Right lobe of liver (tissue), 6 donors: ENCODE results near the gene KRTDAP. TPM values are rescaled to one million over a fixed set of nuclear protein-coding genes. Genes with fewer than 3 reads are reported as not detected.

Source experiments
- ATAC-seq, 4 donors: fragments of 200-7000 bp; cut with Tn5 transposase; one replicate each; pipeline ENCODE4 v1.9.1; 2020; ENCODE audit warnings: mild to moderate bottlenecking in 4 of 4, moderate library complexity in 4 of 4
- DNase-seq, 3 donors: peaks; one replicate each; pipeline ENCODE4 v3.0.0-alpha.2; 2020
- H3K27ac ChIP-seq, 3 donors: fragments of 200-600 bp; one replicate each; pipeline ENCODE4 v1.8.0; 2022
- H3K27me3 ChIP-seq, 2 donors: fragments of 200-600 bp; one replicate each; pipeline ENCODE4 v1.8.0; 2022
- H3K36me3 ChIP-seq, 4 donors: fragments of 200-600 bp; sonication (generic) in 1 of 4; one replicate each; pipeline versions ENCODE4 v1.5.1 to v1.8.0; 2017 to 2022; ENCODE audit warnings: control low read depth in 1 of 4
- H3K4me1 ChIP-seq, 4 donors: fragments of 200-600 bp; sonication (generic) in 1 of 4; one replicate each; pipeline versions ENCODE4 v1.5.1 to v1.8.0; 2017 to 2022; ENCODE audit warnings: control low read depth in 1 of 4
- H3K4me3 ChIP-seq, 3 donors: fragments of 200-600 bp; one replicate each; pipeline ENCODE4 v1.8.0; 2022
- H3K9me3 ChIP-seq, 4 donors: fragments of 200-600 bp; sonication (generic) in 1 of 4; one replicate each; pipeline versions ENCODE4 v1.5.1 to v1.8.0; 2017 to 2022; ENCODE audit warnings: control low read depth in 1 of 4
- CTCF ChIP-seq, 4 donors: fragments of 200-600 bp in 3 of 4; fragments of 450-650 bp in 1 of 4; IDR thresholded peaks; one replicate each; pipeline versions ENCODE4 v1.5.1 to v1.8.0; 2016 to 2022; ENCODE audit warnings: antibody characterized with exemption in 4 of 4, mild to moderate bottlenecking in 2 of 4
- POLR2A ChIP-seq: fragments of 450-650 bp; IDR thresholded peaks from one replicate; pipeline ENCODE4 v1.6.1; 2017; ENCODE audit warnings: antibody characterized with exemption, mild to moderate bottlenecking
- WGBS: methylation state at CpG from one replicate; pipeline ENCODE4 v1.1.6; 2018; ENCODE audit warnings: low coverage, low lambda C conversion rate; ENCODE audit not compliant: insufficient coverage; ENCODE audit errors: missing lambda C conversion rate; 5-methylcytosine and 5-hydroxymethylcytosine counted together
- intact Hi-C, 2 donors: fragments of 100-400 bp; cut with DNase I; formaldehyde crosslinking; loops; one replicate each; pipeline versions ENCODE4 v1.11.2 to v1.14.1; 2022
- total RNA-seq, 6 experiments: library from RNA; depleted of rRNA in 2 of 6; stranded (reverse); fragments of >200 nt in 2 of 6; fragmentation: NEBNext Ultra II Directional in 3 of 6; extraction: Animal tissue kit (Norgen Biotek cat#: 25700) in 3 of 6; gene quantifications; one replicate each; pipeline versions ENCODE4 v1.1.0 to v1.2.4, GENCODE V29; 2016 to 2023
- donor health status: DM: no; HTN: yes; CAD: no.
- donor health status: DM: no; HTN: no; CAD: no.
- donor health status: DM: no; HTN: no; CAD: no.
- donor health status: DM: no; HTN: yes; CAD: no.
- donor health status: DM: no; HTN: yes; CAD: no.

KRTDAP gene
- total RNA-seq, 6 experiments from 2014 or later = not detected

- WGBS = no CpG with 5 or more reads among the region's 20 CpGs
Observed at GRCh38 chr19:35514282-35514809, 24.1 kb upstream of the KRTDAP start.

GRCh38 chr19:35513628-35514281 is 23.5 kb upstream of the KRTDAP start, which contains the start of gene DMKN:
DMKN (minus strand) TSS chr19:35513649; CDS start chr19:35513475, 174 bp downstream.
- H3K4me3 ChIP-seq = no peak within 1 kb of the TSS
- no peak for ATAC-seq
- DNase-seq = no peak
- intact Hi-C loops = no loop called here
- no peaks in the 10 kb centered on the region for H3K27me3 ChIP-seq
- peaks cover 0 to 10% (median 0%) of the 10 kb centered on the region in 4 donors for H3K4me1 ChIP-seq
- no peaks in the 10 kb centered on the region for H3K36me3 ChIP-seq
- 34% methylated on average over 11 of the region's 15 CpGs for WGBS
- no peak for TF ChIP-seq CTCF (IDR thresholded peaks at IDR 0.05)
- TF ChIP-seq POLR2A = no peak
- H3K9me3 ChIP-seq = no peaks in the 10 kb centered on the region
- no peak within 1 kb of the TSS for H3K27ac ChIP-seq

More at GRCh38 chr19:35514282-35514809, 24.1 kb upstream of the KRTDAP start:
- H3K4me3 ChIP-seq = no peak overlapping the region
- ATAC-seq = peak in 2 of 4 donors; percentile 17 to 22
- no peaks in the 10 kb centered on the region for H3K9me3 ChIP-seq
- no peak overlapping the region for H3K27ac ChIP-seq
- peaks cover 0 to 10% (median 0%) of the 10 kb centered on the region in 4 donors for H3K4me1 ChIP-seq
- no peaks in the 10 kb centered on the region for H3K36me3 ChIP-seq
- intact Hi-C loops = no loop called here
- DNase-seq = no peak
- no peaks in the 10 kb centered on the region for H3K27me3 ChIP-seq
- TF ChIP-seq CTCF (IDR thresholded peaks at IDR 0.05) (no peak), POLR2A (no peak)

GRCh38 chr19:35512831-35513627 is 22.8 kb upstream of the KRTDAP start:
- no peak overlapping the region for H3K27ac ChIP-seq
- H3K9me3 ChIP-seq = no peaks in the 10 kb centered on the region
- no peaks in the 10 kb centered on the region for H3K36me3 ChIP-seq
- ATAC-seq (no peak), DNase-seq (no peak)
- H3K4me3 ChIP-seq = no peak overlapping the region
- TF ChIP-seq CTCF (IDR thresholded peaks at IDR 0.05) (no peak), POLR2A (no peak)
- intact Hi-C loops = no loop called here
- WGBS = 60% methylated on average over 3 of the region's 15 CpGs
- peaks cover 0 to 10% (median 0%) of the 10 kb centered on the region in 4 donors for H3K4me1 ChIP-seq
- H3K27me3 ChIP-seq = no peaks in the 10 kb centered on the region

DNA sequence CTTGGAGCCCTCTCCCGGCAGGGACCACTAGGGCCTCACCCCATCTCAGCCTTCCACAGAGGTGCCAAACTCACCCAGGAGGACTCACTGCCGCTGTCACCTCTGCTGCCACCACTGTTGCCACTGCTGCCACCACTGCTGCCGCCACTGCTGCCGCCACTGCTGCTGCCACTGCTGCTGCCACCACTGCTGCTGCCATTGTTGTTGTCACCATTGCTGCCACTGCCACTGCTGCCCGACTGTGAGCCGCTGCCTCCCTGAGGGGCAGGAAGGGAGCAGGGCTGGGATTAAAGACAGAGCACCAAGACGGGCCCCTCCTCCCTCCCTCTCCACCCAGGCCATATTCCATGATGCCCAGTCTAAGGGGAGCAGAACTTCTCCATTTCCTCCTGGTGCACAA is 21.1 kb upstream of the KRTDAP start:
- intact Hi-C loops = no loop called here
- no peaks in the 10 kb centered on the region for H3K27me3 ChIP-seq
- TF ChIP-seq CTCF (IDR thresholded peaks at IDR 0.05) = no peak
- TF ChIP-seq POLR2A = no peak
- no peak overlapping the region for H3K27ac ChIP-seq
- no peak for ATAC-seq
- DNase-seq = no peak
- H3K36me3 ChIP-seq = no peaks in the 10 kb centered on the region
- no CpG with 5 or more reads among the region's 7 CpGs for WGBS
- no peak overlapping the region for H3K4me3 ChIP-seq
- no peaks in the 10 kb centered on the region for H3K9me3 ChIP-seq
- H3K4me1 ChIP-seq = peaks cover 0 to 10% (median 0%) of the 10 kb centered on the region in 4 donors
